ENCODE data around the gene PYROXD2. TPM values are rescaled to one million over a fixed set of nuclear protein-coding genes. Genes with fewer than 3 reads are reported as not detected.
A peak's percentile ranks its signal among the peaks of the same experiment; 100 is the strongest.

The PYROXD2 gene
- total and polyA plus RNA-seq, 7 donors: 0.60 to 11.9 (median 8.0) TPM

DNA sequence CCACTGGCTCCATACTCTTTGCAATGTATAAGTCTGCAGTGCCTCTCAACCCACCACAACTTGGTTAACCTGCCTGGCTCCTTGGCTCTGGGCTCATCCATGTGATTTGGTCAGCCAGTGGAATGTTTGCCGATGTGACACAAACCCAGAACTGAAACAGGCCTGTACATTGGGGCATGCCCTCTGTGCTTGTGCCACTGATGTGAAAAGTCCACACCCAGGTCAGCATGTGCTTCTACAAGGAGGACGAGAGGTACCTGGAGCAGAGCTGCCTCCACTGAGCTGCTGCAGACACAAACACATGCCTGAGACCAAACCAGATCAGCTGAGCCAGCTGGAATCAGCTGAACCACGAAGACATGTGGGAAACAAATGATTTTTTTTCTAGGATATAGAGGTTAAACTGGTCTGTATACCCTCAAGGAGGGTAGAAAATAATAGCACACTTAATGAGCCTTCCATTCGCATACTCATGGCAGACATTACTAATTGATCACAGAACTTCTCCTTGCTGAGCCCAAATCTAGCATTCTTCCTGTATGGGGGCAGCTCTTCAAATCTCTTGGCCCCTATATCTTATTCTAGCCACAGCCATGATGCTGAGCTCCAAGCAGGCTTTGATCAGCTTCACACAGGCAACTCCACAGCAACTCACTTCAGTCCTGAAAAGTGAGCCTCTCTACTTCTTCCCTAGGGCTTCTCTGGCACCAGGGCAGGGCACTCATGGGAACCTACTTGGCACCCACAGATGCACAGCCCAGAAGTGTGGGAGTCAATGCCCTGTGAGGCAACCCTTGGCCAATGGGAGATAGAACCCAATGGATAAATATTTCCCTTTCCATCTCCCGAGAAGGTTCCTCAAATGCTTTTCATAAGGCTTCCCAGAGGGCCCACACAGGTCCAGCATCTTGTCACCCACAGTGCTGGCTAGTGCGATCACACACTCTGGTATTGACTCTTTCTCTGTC, 18.6 kb downstream of the PYROXD2 start:
- DNase-seq: no peak
- peaks cover 0 to 43% (median 7%) of the 10 kb centered on the region in 4 donors for H3K36me3 ChIP-seq
- no peaks in the 10 kb centered on the region for H3K27me3 ChIP-seq
- intact Hi-C loops (cut with DNase I): no loop called here
- no peak overlapping the region for H3K4me3 ChIP-seq
- H3K9me3 ChIP-seq: no peaks in the 10 kb centered on the region
- H3K27ac ChIP-seq: no peak overlapping the region
- WGBS, 2 donors: 93 to 96% methylated on average over 6 of the region's 6 CpGs
- no peaks in the 10 kb centered on the region for H3K4me1 ChIP-seq
- no peak for TF ChIP-seq POLR2AphosphoS5 (IDR thresholded peaks at IDR 0.05)
- TF ChIP-seq EP300 (IDR thresholded peaks at IDR 0.05): no peak
- TF ChIP-seq, protein P1, sequence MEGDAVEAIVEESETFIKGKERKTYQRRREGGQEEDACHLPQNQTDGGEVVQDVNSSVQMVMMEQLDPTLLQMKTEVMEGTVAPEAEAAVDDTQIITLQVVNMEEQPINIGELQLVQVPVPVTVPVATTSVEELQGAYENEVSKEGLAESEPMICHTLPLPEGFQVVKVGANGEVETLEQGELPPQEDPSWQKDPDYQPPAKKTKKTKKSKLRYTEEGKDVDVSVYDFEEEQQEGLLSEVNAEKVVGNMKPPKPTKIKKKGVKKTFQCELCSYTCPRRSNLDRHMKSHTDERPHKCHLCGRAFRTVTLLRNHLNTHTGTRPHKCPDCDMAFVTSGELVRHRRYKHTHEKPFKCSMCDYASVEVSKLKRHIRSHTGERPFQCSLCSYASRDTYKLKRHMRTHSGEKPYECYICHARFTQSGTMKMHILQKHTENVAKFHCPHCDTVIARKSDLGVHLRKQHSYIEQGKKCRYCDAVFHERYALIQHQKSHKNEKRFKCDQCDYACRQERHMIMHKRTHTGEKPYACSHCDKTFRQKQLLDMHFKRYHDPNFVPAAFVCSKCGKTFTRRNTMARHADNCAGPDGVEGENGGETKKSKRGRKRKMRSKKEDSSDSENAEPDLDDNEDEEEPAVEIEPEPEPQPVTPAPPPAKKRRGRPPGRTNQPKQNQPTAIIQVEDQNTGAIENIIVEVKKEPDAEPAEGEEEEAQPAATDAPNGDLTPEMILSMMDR (IDR thresholded peaks at IDR 0.05): no peak
- TF ChIP-seq POLR2A (IDR thresholded peaks at IDR 0.05): no peak

DNA sequence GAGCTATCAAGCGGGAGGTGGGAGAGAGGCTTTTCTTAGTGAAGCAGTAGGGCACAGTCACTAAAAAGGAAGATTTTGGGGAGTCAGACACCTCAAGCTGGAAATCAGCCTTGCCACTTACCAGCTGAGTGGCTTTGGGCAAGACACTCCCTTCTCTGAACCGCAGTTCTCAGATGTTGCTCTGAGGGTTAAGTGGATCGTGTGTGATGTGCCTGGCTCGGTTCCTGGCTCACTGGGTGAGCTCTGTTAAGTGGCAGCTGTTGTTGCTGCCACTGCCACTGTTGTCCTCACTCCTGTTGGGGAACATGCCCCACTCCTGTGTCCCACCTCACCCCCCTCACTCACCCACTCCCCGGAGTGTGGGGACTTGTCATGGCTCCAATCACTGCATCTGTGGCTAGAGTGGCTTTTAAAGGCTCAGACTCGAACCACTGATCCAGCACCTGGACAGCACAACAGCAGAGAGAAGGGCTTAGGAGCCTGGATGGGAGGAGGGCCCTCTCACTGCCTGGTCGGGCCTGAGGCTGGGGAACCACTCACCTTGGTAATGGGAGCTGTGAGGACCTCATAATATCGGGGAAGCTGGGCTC, 20.0 kb downstream of the PYROXD2 start:
- peaks cover 0 to 49% (median 7%) of the 10 kb centered on the region in 4 donors for H3K36me3 ChIP-seq
- DNase-seq: no peak
- H3K4me1 ChIP-seq: no peaks in the 10 kb centered on the region
- 82 to 84% methylated on average over 8 of the region's 8 CpGs for WGBS, 2 donors
- no peak overlapping the region for H3K4me3 ChIP-seq
- intact Hi-C loops (cut with DNase I): no loop called here
- H3K9me3 ChIP-seq: no peaks in the 10 kb centered on the region
- no peaks in the 10 kb centered on the region for H3K27me3 ChIP-seq
- H3K27ac ChIP-seq: no peak overlapping the region
- TF ChIP-seq, protein P1 (IDR thresholded peaks at IDR 0.05): no peak
- TF ChIP-seq POLR2A (IDR thresholded peaks at IDR 0.05): no peak
- TF ChIP-seq EP300 (IDR thresholded peaks at IDR 0.05): no peak
- no peak for TF ChIP-seq POLR2AphosphoS5 (IDR thresholded peaks at IDR 0.05)

DNA sequence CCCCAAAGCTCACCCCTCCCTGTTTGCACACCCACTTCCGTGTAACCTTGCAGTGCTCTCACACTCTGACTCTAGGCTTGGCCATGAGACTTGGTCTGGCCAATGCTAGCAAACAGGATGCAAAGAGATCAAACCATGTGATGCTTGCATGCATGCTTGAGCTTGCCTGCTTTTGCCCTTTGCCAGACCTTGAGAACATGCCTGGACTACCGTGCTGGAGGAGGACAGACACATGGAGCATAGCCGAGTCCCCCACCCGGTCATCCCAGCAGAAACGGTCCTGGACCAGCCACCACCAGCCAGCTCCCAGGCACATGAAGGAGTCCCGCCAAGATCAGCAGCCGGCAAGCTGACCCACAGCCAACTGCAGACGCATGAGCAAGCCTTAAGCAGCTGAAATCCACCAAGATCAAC, 23.4 kb downstream of the PYROXD2 start:
- 79 to 85% methylated on average over 8 of the region's 8 CpGs for WGBS, 2 donors
- no peaks in the 10 kb centered on the region for H3K27me3 ChIP-seq
- DNase-seq: peak; percentile 85
- intact Hi-C loops (cut with DNase I): no loop called here
- H3K36me3 ChIP-seq: peaks cover 3 to 34% (median 6%) of the 10 kb centered on the region in 4 donors
- no peaks in the 10 kb centered on the region for H3K4me1 ChIP-seq
- no peaks in the 10 kb centered on the region for H3K9me3 ChIP-seq
- no peak overlapping the region for H3K4me3 ChIP-seq
- TF ChIP-seq EP300 (IDR thresholded peaks at IDR 0.05): no peak
- no peak overlapping the region for H3K27ac ChIP-seq

DNA sequence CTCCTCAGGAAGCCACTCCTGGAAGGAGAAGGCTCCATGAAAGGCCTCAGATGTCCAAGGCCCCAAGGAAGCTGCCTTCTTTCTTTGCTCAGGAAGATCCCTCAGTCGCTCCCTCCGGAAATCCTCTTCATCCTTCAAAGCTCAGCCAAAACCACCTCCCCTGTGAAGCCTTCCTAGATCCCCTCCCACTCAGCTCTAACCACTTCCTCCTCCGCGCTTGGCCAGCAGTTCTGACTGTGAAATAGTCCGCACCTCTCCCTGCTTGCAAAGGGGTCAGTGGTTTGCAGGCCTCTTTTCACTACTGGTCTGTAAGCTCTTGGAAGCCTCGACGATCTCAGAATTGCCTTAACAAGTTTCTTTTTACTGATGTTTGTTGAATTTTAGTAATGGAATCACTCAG, 23.9 kb downstream of the PYROXD2 start:
- peaks cover 1 to 33% (median 4%) of the 10 kb centered on the region in 4 donors for H3K36me3 ChIP-seq
- H3K27me3 ChIP-seq: no peaks in the 10 kb centered on the region
- intact Hi-C loops (cut with DNase I): no loop called here
- no peaks in the 10 kb centered on the region for H3K9me3 ChIP-seq
- TF ChIP-seq POLR2AphosphoS5 (IDR thresholded peaks at IDR 0.05) (no peak), POLR2A (IDR thresholded peaks at IDR 0.05) (no peak), EP300 (IDR thresholded peaks at IDR 0.05) (no peak)
- TF ChIP-seq, protein P1 (IDR thresholded peaks at IDR 0.05): no peak
- DNase-seq: no peak
- no peaks in the 10 kb centered on the region for H3K4me1 ChIP-seq
- H3K4me3 ChIP-seq: no peak overlapping the region
- no peak overlapping the region for H3K27ac ChIP-seq
- WGBS, 2 donors: 61 to 85% methylated on average over 7 of the region's 7 CpGs

DNA sequence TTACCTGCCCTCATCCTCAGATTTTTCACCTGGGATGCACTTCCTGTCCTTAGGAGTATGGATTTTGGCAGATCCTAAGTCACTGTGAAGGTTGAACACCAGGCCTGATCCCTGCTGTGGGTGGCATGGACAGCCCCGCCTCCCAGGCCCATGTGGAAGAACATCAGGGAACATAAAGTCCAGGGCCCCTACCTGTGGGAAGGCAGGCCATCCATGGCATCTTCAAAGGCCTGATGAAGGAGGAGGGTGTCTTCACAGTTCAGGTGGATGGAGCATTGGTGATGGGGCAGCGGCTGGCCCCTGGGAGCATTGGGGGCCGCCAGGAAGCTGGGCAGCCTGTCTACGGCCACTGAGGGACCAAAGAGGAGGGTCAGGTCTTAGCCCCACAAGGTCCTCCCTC, 24.6 kb downstream of the PYROXD2 start:
- 93 to 95% methylated on average over 4 of the region's 4 CpGs for WGBS, 2 donors
- TF ChIP-seq, protein P1 (IDR thresholded peaks at IDR 0.05): no peak
- no peaks in the 10 kb centered on the region for H3K27me3 ChIP-seq
- no peak overlapping the region for H3K4me3 ChIP-seq
- H3K9me3 ChIP-seq: no peaks in the 10 kb centered on the region
- H3K4me1 ChIP-seq: no peaks in the 10 kb centered on the region
- H3K27ac ChIP-seq: no peak overlapping the region
- H3K36me3 ChIP-seq: peaks cover 0 to 32% (median 2%) of the 10 kb centered on the region in 4 donors
- no peak for DNase-seq
- intact Hi-C loops (cut with DNase I): no loop called here
